Body of pancreas (tissue), 4 donors: ENCODE measurements around the gene SCP2.

Source experiments
- POLR2A ChIP-seq, 3 donors: fragments of 450-650 bp; IDR thresholded peaks; one replicate each; pipeline ENCODE4 v1.6.1; 2016; ENCODE audit warnings: antibody characterized with exemption in 3 of 3, mild to moderate bottlenecking in 2 of 3
- TF ChIP-seq, protein P1 (sequence below), 7 experiments: fragments of 450-650 bp in 4 of 7; fragments of 200-600 bp in 3 of 7; sonication (generic) in 3 of 7; IDR thresholded peaks; one replicate each; pipeline ENCODE4 v1.5.1; 2016 to 2019; ENCODE audit warnings: antibody characterized with exemption in 7 of 7

DNA sequence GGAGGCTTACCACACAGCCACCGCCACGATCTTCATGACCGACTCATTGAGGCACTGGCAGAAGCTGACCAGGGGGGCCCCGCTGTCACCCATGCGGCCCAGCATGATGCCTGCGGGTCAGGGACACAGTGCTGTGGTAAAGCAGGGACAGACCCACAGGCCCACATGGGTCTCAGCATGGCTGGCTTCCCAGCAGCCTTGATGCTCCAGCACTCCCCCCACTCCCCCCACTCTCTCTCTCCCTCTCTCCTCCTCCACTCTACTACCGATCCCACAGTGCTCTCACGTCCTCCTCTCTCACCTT, 166.3 kb downstream of the SCP2 start:
- TF ChIP-seq, protein P1, sequence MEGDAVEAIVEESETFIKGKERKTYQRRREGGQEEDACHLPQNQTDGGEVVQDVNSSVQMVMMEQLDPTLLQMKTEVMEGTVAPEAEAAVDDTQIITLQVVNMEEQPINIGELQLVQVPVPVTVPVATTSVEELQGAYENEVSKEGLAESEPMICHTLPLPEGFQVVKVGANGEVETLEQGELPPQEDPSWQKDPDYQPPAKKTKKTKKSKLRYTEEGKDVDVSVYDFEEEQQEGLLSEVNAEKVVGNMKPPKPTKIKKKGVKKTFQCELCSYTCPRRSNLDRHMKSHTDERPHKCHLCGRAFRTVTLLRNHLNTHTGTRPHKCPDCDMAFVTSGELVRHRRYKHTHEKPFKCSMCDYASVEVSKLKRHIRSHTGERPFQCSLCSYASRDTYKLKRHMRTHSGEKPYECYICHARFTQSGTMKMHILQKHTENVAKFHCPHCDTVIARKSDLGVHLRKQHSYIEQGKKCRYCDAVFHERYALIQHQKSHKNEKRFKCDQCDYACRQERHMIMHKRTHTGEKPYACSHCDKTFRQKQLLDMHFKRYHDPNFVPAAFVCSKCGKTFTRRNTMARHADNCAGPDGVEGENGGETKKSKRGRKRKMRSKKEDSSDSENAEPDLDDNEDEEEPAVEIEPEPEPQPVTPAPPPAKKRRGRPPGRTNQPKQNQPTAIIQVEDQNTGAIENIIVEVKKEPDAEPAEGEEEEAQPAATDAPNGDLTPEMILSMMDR (IDR thresholded peaks at IDR 0.05), result no peak
- TF ChIP-seq POLR2A (IDR thresholded peaks at IDR 0.05), result no peak
